Hepatocyte (in vitro differentiated cells): ENCODE data around the gene MPND.

Source experiments
- CTCF ChIP-seq: fragments of 200-600 bp; sonication (generic); IDR thresholded peaks from 2 replicates; pipeline ENCODE4 v1.5.1; 2016; ENCODE audit warnings: antibody characterized with exemption, mild to moderate bottlenecking; ENCODE audit not compliant: poor library complexity
- EZH2 ChIP-seq: fragments of 200-600 bp; sonication (generic); IDR thresholded peaks from 2 replicates; pipeline ENCODE4 v1.6.1; 2016; ENCODE audit warnings: antibody characterized with exemption, mild to moderate bottlenecking, borderline replicate concordance

- TF ChIP-seq CTCF (no peak), EZH2 (no peak)
Observed at GRCh38 chr19:4373601-4374497, 30.5 kb downstream of the MPND start.
